Adrenal gland (tissue), 12 donors: ENCODE results near the gene HBE1. TPM values are rescaled to one million over a fixed set of nuclear protein-coding genes. Genes with fewer than 3 reads are reported as not detected.
"Not testable (repeated sequence)": the region's sequence is repeated elsewhere in the genome, so short reads cannot be mapped to it uniquely, and the experiment has no call there.

Experiments used
- DNase-seq, 7 donors: peaks; one replicate each; pipeline ENCODE4 v3.0.0-alpha.2; 2019 to 2020
- H3K27ac ChIP-seq, 5 donors: fragments of 200-600 bp; sonication (generic) in 4 of 5; 1 replicate in 3 of 5; 2 replicates in 2 of 5; pipeline versions ENCODE4 v1.5.1 to v1.8.0; 2016 to 2020; ENCODE audit warnings: mild to moderate bottlenecking in 1 of 5
- H3K27me3 ChIP-seq: fragments of 200-600 bp; 2 replicates; pipeline ENCODE4 v1.8.0; 2021
- H3K36me3 ChIP-seq, 2 donors: fragments of 200-600 bp; replicated peaks in 1 of 2; 1 replicate in 1 of 2; 2 replicates in 1 of 2; pipeline versions ENCODE4 v1.5.1 to v1.8.0; 2018 to 2022
- H3K4me1 ChIP-seq, 2 donors: fragments of 200-600 bp; replicated peaks in 1 of 2; 1 replicate in 1 of 2; 2 replicates in 1 of 2; pipeline versions ENCODE4 v1.5.1 to v1.8.0; 2018 to 2021
- H3K4me3 ChIP-seq, 4 donors: fragments of 200-600 bp; sonication (generic) in 3 of 4; one replicate each; pipeline ENCODE4 v1.5.1; 2016 to 2018
- H3K9me3 ChIP-seq, 3 donors: fragments of 200-600 bp; sonication (generic) in 1 of 3; replicated peaks in 1 of 3; 1 replicate in 2 of 3; 2 replicates in 1 of 3; pipeline versions ENCODE4 v1.5.1 to v1.8.0; 2016 to 2021
- POLR2A ChIP-seq, 2 donors: fragments of 450-650 bp; IDR thresholded peaks; one replicate each; pipeline ENCODE4 v1.6.1; 2017; ENCODE audit warnings: antibody characterized with exemption in 2 of 2, mild to moderate bottlenecking in 2 of 2, moderate library complexity in 1 of 2
- WGBS, 4 donors: extraction: QIAGEN DNeasy Blood & Tissue Kit in 2 of 4; methylation state at CpG; one replicate each; pipeline versions ENCODE4 v1.1.5 to v1.1.7; 2013 to 2017; 5-methylcytosine and 5-hydroxymethylcytosine counted together
- intact Hi-C, 2 donors: fragments of 100-400 bp; cut with DNase I; formaldehyde crosslinking; loops; one replicate each; pipeline versions ENCODE4 v1.14.1 to v1.15.0; 2022 to 2023
- polyA plus RNA-seq, 3 donors: library from polyadenylated mRNA; stranded (reverse); fragments of 200-250 nt in 2 of 3; fragments of 350-450 nt in 1 of 3; fragmentation: Illumina TruSeq in 1 of 3; extraction: RNeasy Lipid Tissue Mini Kit (QIAGEN cat#74804) in 1 of 3; gene quantifications; one replicate each; pipeline ENCODE4 v1.2.3, GENCODE V29; 2013 to 2014
- total RNA-seq, 9 donors: library from RNA; depleted of rRNA in 4 of 9; stranded (reverse); fragments of >200 nt in 4 of 9; fragments of 120-200 nt in 1 of 9; fragmentation: NEBNext Ultra II Directional in 1 of 9; extraction: Animal tissue kit (Norgen Biotek cat#: 25700) in 1 of 9; gene quantifications; one replicate each; pipeline versions ENCODE4 v1.1.0 to v1.2.4, GENCODE V29; 2013 to 2023
- TF ChIP-seq, protein P1 (sequence below), 6 experiments: fragments of 450-650 bp in 4 of 6; fragments of 200-600 bp in 2 of 6; sonication (generic) in 1 of 6; IDR thresholded peaks; 1 replicate in 5 of 6; 2 replicates in 1 of 6; pipeline versions ENCODE4 v1.5.1 to v1.8.0; 2016 to 2021; ENCODE audit warnings: antibody characterized with exemption in 6 of 6, mild to moderate bottlenecking in 2 of 6, moderate library complexity in 1 of 6
- donor health status: healthy with polysubstance abuse.
- donor health status: Bipolar disorder and iron deficiency.
- donor health status: DM: yes; HTN: yes; CAD: no.
- donor health status: DM: no; HTN: no; CAD: no.
- donor health status: DM: no; HTN: no; CAD: no.
- donor health status: DM: yes; HTN: yes; CAD: no.

Gene HBE1
- total and polyA plus RNA-seq, 12 donors, result 0.16 to 42.8 (median 3.6) TPM; not detected in 7

GRCh38 chr11:5252192-5252918 is 17.4 kb downstream of the HBE1 start:
- Histone ChIP-seq H3K9me3 (no peaks in the 10 kb centered on the region), H3K27me3 (no peaks in the 10 kb centered on the region), H3K4me3 (no peak overlapping the region), H3K4me1 (no peaks in the 10 kb centered on the region), H3K27ac (no peak overlapping the region), H3K36me3 (no peaks in the 10 kb centered on the region)
- no peak for DNase-seq
- intact Hi-C loops, result no loop called here
- TF ChIP-seq, protein P1, sequence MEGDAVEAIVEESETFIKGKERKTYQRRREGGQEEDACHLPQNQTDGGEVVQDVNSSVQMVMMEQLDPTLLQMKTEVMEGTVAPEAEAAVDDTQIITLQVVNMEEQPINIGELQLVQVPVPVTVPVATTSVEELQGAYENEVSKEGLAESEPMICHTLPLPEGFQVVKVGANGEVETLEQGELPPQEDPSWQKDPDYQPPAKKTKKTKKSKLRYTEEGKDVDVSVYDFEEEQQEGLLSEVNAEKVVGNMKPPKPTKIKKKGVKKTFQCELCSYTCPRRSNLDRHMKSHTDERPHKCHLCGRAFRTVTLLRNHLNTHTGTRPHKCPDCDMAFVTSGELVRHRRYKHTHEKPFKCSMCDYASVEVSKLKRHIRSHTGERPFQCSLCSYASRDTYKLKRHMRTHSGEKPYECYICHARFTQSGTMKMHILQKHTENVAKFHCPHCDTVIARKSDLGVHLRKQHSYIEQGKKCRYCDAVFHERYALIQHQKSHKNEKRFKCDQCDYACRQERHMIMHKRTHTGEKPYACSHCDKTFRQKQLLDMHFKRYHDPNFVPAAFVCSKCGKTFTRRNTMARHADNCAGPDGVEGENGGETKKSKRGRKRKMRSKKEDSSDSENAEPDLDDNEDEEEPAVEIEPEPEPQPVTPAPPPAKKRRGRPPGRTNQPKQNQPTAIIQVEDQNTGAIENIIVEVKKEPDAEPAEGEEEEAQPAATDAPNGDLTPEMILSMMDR (IDR thresholded peaks at IDR 0.05), result no peak
- no peak for TF ChIP-seq POLR2A (IDR thresholded peaks at IDR 0.05)
- WGBS, 4 donors, result 53 to 64% (median 57%) methylated on average over 9 of the region's 9 CpGs

- Histone ChIP-seq H3K27me3 (no peaks in the 10 kb centered on the region), H3K27ac (no peak overlapping the region), H3K9me3 (no peaks in the 10 kb centered on the region), H3K36me3 (no peaks in the 10 kb centered on the region), H3K4me1 (no peaks in the 10 kb centered on the region), H3K4me3 (no peak overlapping the region)
- 22 to 61% (median 58%) methylated on average over 2 of the region's 2 CpGs for WGBS, 4 donors
- no peak for TF ChIP-seq POLR2A (IDR thresholded peaks at IDR 0.05)
- TF ChIP-seq, protein P1 (IDR thresholded peaks at IDR 0.05), result no peak
- intact Hi-C loops, result no loop called here
- DNase-seq, result no peak
Measured at GRCh38 chr11:5251746-5252145, 18.0 kb downstream of the HBE1 start.

DNA sequence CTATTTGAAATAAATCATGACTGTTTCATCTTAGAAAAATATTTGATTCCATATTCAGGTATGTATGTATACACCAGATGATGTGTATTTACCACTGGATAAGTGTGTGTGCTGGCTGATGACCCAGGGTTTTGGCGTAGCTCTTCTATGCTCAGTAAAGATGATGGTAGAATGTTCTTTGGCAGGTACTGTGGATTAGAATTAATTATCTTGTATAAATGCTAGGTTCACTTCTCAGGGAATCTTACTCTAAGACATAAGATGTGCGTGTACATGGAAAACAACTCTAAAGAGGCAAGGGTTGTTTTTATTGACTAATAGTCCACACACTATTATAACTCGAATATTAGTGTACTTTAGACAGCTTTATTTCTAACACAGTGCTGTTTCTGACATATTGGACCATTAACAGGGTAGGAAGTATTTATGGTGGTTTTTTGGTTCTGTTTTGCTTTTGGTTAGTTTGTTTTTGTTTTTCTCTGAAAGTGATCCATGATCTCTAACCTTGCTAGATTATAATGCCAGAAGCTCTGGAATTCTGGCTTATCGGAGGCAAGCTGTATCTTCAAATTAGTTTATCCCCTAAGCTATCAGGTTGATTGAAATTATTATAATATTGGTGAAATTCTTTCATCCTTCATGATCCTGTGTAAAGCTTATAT is 19.1 kb downstream of the HBE1 start:
- H3K27me3 ChIP-seq, result no peaks in the 10 kb centered on the region
- no peaks in the 10 kb centered on the region for H3K4me1 ChIP-seq
- no peak for DNase-seq
- no peak overlapping the region for H3K4me3 ChIP-seq
- no peaks in the 10 kb centered on the region for H3K9me3 ChIP-seq
- TF ChIP-seq, protein P1 (IDR thresholded peaks at IDR 0.05), result no peak
- no peak for TF ChIP-seq POLR2A (IDR thresholded peaks at IDR 0.05)
- 73 to 85% (median 80%) methylated on average over 4 of the region's 4 CpGs for WGBS, 4 donors
- intact Hi-C loops, result no loop called here
- H3K27ac ChIP-seq, result no peak overlapping the region
- H3K36me3 ChIP-seq, result no peaks in the 10 kb centered on the region

DNA sequence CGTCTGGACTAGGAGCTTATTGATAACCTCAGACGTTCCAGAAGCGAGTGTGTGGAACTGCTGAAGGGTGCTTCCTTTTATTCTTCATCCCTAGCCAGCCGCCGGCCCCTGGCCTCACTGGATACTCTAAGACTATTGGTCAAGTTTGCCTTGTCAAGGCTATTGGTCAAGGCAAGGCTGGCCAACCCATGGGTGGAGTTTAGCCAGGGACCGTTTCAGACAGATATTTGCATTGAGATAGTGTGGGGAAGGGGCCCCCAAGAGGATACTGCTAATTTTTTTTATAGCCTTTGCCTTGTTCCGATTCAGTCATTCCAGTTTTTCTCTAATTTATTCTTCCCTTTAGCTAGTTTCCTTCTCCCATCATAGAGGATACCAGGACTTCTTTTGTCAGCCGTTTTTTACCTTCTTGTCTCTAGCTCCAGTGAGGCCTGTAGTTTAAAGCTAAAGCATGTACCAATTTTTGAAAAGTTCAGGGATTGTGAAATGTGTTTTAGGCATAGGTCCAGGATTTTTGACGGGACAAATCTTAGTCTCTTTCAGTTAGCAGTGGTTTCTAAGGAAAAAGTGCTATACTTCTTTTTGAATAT is 19.8 kb downstream of the HBE1 start, which contains the start of gene HBG1:
Gene HBG1 (minus strand): TSS at position 51 of the 590 bp plus-strand sequence. CDS start 53 bp downstream, outside the sequence.
- H3K36me3 ChIP-seq, H3K27ac ChIP-seq, H3K4me1 ChIP-seq, intact Hi-C loops, H3K4me3 ChIP-seq, H3K9me3 ChIP-seq, DNase-seq, H3K27me3 ChIP-seq: not testable (repeated sequence)
- 48 to 65% (median 56%) methylated on average over 3 of the region's 9 CpGs for WGBS, 4 donors

- intact Hi-C loops, H3K4me3 ChIP-seq, H3K27ac ChIP-seq, DNase-seq, H3K4me1 ChIP-seq, H3K36me3 ChIP-seq, H3K27me3 ChIP-seq, H3K9me3 ChIP-seq: not testable (repeated sequence)
- 21 to 78% (median 62%) methylated on average over 7 of the region's 7 CpGs for WGBS, 4 donors
Measured at GRCh38 chr11:5248498-5248897, 21.2 kb downstream of the HBE1 start.
